H1 (cell line): ENCODE measurements around the gene RAI14. TPM values are rescaled to one million over a fixed set of nuclear protein-coding genes. Genes with fewer than 3 reads are reported as not detected.
A peak's percentile ranks its signal among the peaks of the same experiment; 100 is the strongest.

ENCODE experiments used
- CTCF ChIA-PET: fragments of 300-600 bp; sonication (Branson Sonifier 250); formaldehyde crosslinking; loops from one replicate; lab custom pipeline; 2021; ENCODE audit not compliant: partially characterized antibody; lab: Charles Lee
- POLR2A ChIA-PET: fragments of 300-600 bp; sonication (Branson Sonifier 250); formaldehyde crosslinking; loops from one replicate; lab custom pipeline; 2021; ENCODE audit warnings: inconsistent platforms; ENCODE audit not compliant: partially characterized antibody; lab: Charles Lee
- DNase-seq, 2 experiments: peaks; one replicate each; pipeline versions ENCODE4 v3.0.0 to v3.0.0-alpha.2; 2010 to 2022; ENCODE audit warnings: low spot score in 2 of 2, low read depth in 1 of 2, mixed read lengths in 1 of 2
- FAIRE-seq: peaks from 2 replicates; lab custom pipeline; 2011; peaks lifted over from hg19 to GRCh38; lab: Jason Lieb, UNC
- H2AFZ ChIP-seq: 2 replicates; pipeline ENCODE4 v1.8.1; 2012; ENCODE audit warnings: low read length, inconsistent platforms
- H2AK5ac ChIP-seq: 2 replicates; pipeline ENCODE4 v1.6.1; 2013; ENCODE audit warnings: low read depth, low read length
- H2BK120ac ChIP-seq: replicated peaks from 2 replicates; pipeline ENCODE3; 2013; ENCODE audit warnings: low read depth, low read length, inconsistent platforms
- H2BK12ac ChIP-seq: 2 replicates; pipeline ENCODE4 v1.6.1; 2013; ENCODE audit warnings: low read depth, low read length
- H2BK15ac ChIP-seq: 2 replicates; pipeline ENCODE4 v1.6.1; 2013; ENCODE audit warnings: low read length
- H2BK20ac ChIP-seq: 2 replicates; pipeline ENCODE4 v1.6.1; 2013; ENCODE audit warnings: low read length
- H2BK5ac ChIP-seq: 2 replicates; pipeline ENCODE4 v1.6.1; 2013; ENCODE audit warnings: low read depth, low read length
- H3K14ac ChIP-seq: 2 replicates; pipeline ENCODE4 v1.6.1; 2013; ENCODE audit warnings: inconsistent platforms; ENCODE audit not compliant: insufficient read length
- H3K18ac ChIP-seq: 2 replicates; pipeline ENCODE4 v1.6.1; 2013; ENCODE audit warnings: low read length; ENCODE audit errors: extremely low read depth
- H3K23ac ChIP-seq: 2 replicates; pipeline ENCODE4 v1.6.1; 2013; ENCODE audit warnings: inconsistent platforms; ENCODE audit not compliant: insufficient read length
- H3K23me2 ChIP-seq: 2 replicates; pipeline ENCODE4 v1.6.1; 2013; ENCODE audit warnings: low read depth, low read length
- H3K27ac ChIP-seq: 2 replicates; pipeline ENCODE4 v1.6.1; 2011; ENCODE audit warnings: low read depth, low read length, inconsistent platforms
- H3K27me3 ChIP-seq, 4 experiments: replicated peaks in 1 of 4; 1 replicate in 1 of 4; 2 replicates in 3 of 4; pipeline versions ENCODE4 v1.6.1 to v1.8.1; 2011 to 2013; ENCODE audit warnings: low read length in 3 of 4, mild to moderate bottlenecking in 3 of 4, inconsistent platforms in 2 of 4, mixed read lengths in 2 of 4, moderate library complexity in 1 of 4; ENCODE audit not compliant: control insufficient read depth in 3 of 4, insufficient read depth in 3 of 4; ENCODE audit errors: extremely low read depth in 1 of 4
- H3K36me3 ChIP-seq, 4 experiments: 2 replicates each; pipeline versions ENCODE4 v1.6.1 to v1.8.1; 2011 to 2013; ENCODE audit warnings: mild to moderate bottlenecking in 4 of 4, low read length in 3 of 4, moderate library complexity in 2 of 4, control low read depth in 1 of 4, inconsistent platforms in 1 of 4; ENCODE audit not compliant: insufficient read depth in 4 of 4, control insufficient read depth in 2 of 4
- H3K4ac ChIP-seq: replicated peaks from 2 replicates; pipeline ENCODE3; 2013; ENCODE audit warnings: low read length, low read depth, mixed read lengths, inconsistent platforms; ENCODE audit not compliant: insufficient read length
- H3K4me1 ChIP-seq, 4 experiments: replicated peaks in 1 of 4; 1 replicate in 1 of 4; 2 replicates in 3 of 4; pipeline versions ENCODE4 v1.6.1 to v1.8.1; 2011 to 2013; ENCODE audit warnings: low read length in 3 of 4, inconsistent platforms in 2 of 4, mixed read lengths in 1 of 4; ENCODE audit not compliant: insufficient read depth in 4 of 4, control insufficient read depth in 3 of 4
- H3K4me2 ChIP-seq, 2 experiments: 2 replicates each; pipeline versions ENCODE4 v1.6.1 to v1.8.1; 2011 to 2013; ENCODE audit warnings: low read depth in 2 of 2, low read length in 2 of 2, control low read depth in 1 of 2, inconsistent platforms in 1 of 2, mild to moderate bottlenecking in 1 of 2; ENCODE audit not compliant: insufficient read depth in 1 of 2
- H3K4me3 ChIP-seq, 4 experiments: fragments of 200-600, 300-600 bp in 1 of 4; sonication (generic), shearing (Covaris generic), sonication (Bioruptor Twin) in 1 of 4; 2 replicates each; pipeline versions ENCODE4 v1.5.1 to v1.8.1; 2011 to 2016; ENCODE audit warnings: low read length in 4 of 4, low read depth in 3 of 4, control low read depth in 2 of 4, inconsistent platforms in 2 of 4, mild to moderate bottlenecking in 2 of 4, mixed read lengths in 1 of 4, moderate library complexity in 1 of 4; ENCODE audit not compliant: insufficient read depth in 2 of 4; ENCODE audit errors: extremely low read depth in 1 of 4
- H3K56ac ChIP-seq: replicated peaks from 2 replicates; pipeline ENCODE3; 2013; ENCODE audit warnings: low read depth, mild to moderate bottlenecking, mixed read lengths, low read length, inconsistent platforms; ENCODE audit not compliant: insufficient read length
- H3K79me1 ChIP-seq: 2 replicates; pipeline ENCODE4 v1.6.1; 2013; ENCODE audit warnings: low read depth, low read length, control low read depth
- H3K79me2 ChIP-seq, 2 experiments: 2 replicates each; pipeline versions ENCODE4 v1.6.1 to v1.8.1; 2012 to 2013; ENCODE audit warnings: low read length in 2 of 2, mild to moderate bottlenecking in 2 of 2, inconsistent platforms in 1 of 2; ENCODE audit not compliant: insufficient read depth in 2 of 2, control insufficient read depth in 1 of 2
- H3K9ac ChIP-seq, 4 experiments: replicated peaks in 1 of 4; 1 replicate in 1 of 4; 2 replicates in 3 of 4; pipeline versions ENCODE4 v1.6.1 to v1.8.1; 2011 to 2013; ENCODE audit warnings: low read depth in 3 of 4, low read length in 3 of 4, control low read depth in 2 of 4, mild to moderate bottlenecking in 2 of 4, moderate library complexity in 2 of 4, inconsistent platforms in 1 of 4; ENCODE audit errors: extremely low read depth in 1 of 4
- H3K9me3 ChIP-seq, 2 experiments: 2 replicates each; pipeline versions ENCODE4 v1.6.1 to v1.8.1; 2012 to 2013; ENCODE audit warnings: mild to moderate bottlenecking in 2 of 2, moderate library complexity in 2 of 2, control low read depth in 1 of 2, inconsistent platforms in 1 of 2, low read depth in 1 of 2, low read length in 1 of 2, mixed read lengths in 1 of 2; ENCODE audit not compliant: insufficient read depth in 2 of 2
- H4K20me1 ChIP-seq, 2 experiments: replicated peaks in 1 of 2; 2 replicates each; pipeline versions ENCODE3 to v1.8.1; 2011 to 2013; ENCODE audit warnings: inconsistent platforms in 2 of 2, low read length in 2 of 2, mild to moderate bottlenecking in 1 of 2; ENCODE audit not compliant: insufficient read depth in 2 of 2, control insufficient read depth in 1 of 2
- H4K5ac ChIP-seq: 2 replicates; pipeline ENCODE4 v1.6.1; 2013; ENCODE audit warnings: low read length, low read depth, mixed read lengths, inconsistent platforms; ENCODE audit not compliant: insufficient read length
- H4K8ac ChIP-seq: 2 replicates; pipeline ENCODE4 v1.8.0; 2013; ENCODE audit warnings: mild to moderate bottlenecking, moderate library complexity, low read length, inconsistent platforms; ENCODE audit not compliant: insufficient read depth; ENCODE audit errors: extremely low read depth
- H4K91ac ChIP-seq: replicated peaks from 2 replicates; pipeline ENCODE3; 2013; ENCODE audit warnings: low read length, mixed read lengths, inconsistent platforms; ENCODE audit not compliant: insufficient read length
- GABPA ChIP-seq: IDR thresholded peaks from 2 replicates; pipeline ENCODE4 v1.6.1; 2011; ENCODE audit warnings: mild to moderate bottlenecking, low read length, moderate library complexity, borderline replicate concordance; ENCODE audit not compliant: insufficient read depth
- SP1 ChIP-seq: IDR thresholded peaks from 2 replicates; pipeline ENCODE4 v1.6.1; 2011; ENCODE audit warnings: low read depth, low read length
- SP2 ChIP-seq: IDR thresholded peaks from 2 replicates; pipeline ENCODE4 v1.6.1; 2012; ENCODE audit warnings: mild to moderate bottlenecking, low read length, inconsistent platforms
- WGBS, 2 experiments: shearing (Covaris generic) in 1 of 2; methylation state at CpG; one replicate each; pipeline versions ENCODE4 v1.1.6 to v1.1.7; 2013 to 2015; ENCODE audit warnings: low lambda C conversion rate in 2 of 2, mixed read lengths in 2 of 2, inconsistent platforms in 1 of 2, low coverage in 1 of 2, missing lambda C conversion rate in 1 of 2; ENCODE audit not compliant: insufficient replicate concordance in 2 of 2, insufficient coverage in 1 of 2, insufficient read length in 1 of 2; ENCODE audit errors: extremely low coverage in 1 of 2, missing lambda C conversion rate in 1 of 2; 5-methylcytosine and 5-hydroxymethylcytosine counted together
- polyA plus RNA-seq, 7 experiments: library from polyadenylated mRNA; depleted of rRNA in 3 of 7; stranded (reverse) in 5 of 7; unstranded in 2 of 7; fragments of >200 nt in 5 of 7; fragments of 200-250 nt in 2 of 7; gene quantifications; 1 replicate in 5 of 7; 2 replicates in 1 of 7; 4 replicates in 1 of 7; pipeline versions ENCODE4 v1.2.1 to v1.2.3, GENCODE V29; 2011 to 2013; ENCODE audit warnings: missing spikeins in 2 of 7, mixed read lengths in 2 of 7
- total RNA-seq: library from RNA; stranded (reverse); fragmentation: NEBNext Ultra II Directional; extraction: Animal tissue kit (Norgen Biotek cat#: 25700); gene quantifications from 2 replicates; pipeline ENCODE4 v1.2.1, GENCODE V29; 2021
- TF ChIP-seq, protein P1 (sequence below), 3 experiments: IDR thresholded peaks; 1 replicate in 2 of 3; 2 replicates in 1 of 3; pipeline versions ENCODE4 v1.5.1 to v1.6.1; 2011; ENCODE audit warnings: low read length in 3 of 3, mild to moderate bottlenecking in 3 of 3, inconsistent platforms in 2 of 3, low read depth in 1 of 3, moderate library complexity in 1 of 3; ENCODE audit not compliant: insufficient read depth in 1 of 3; ENCODE audit errors: control extremely low read depth in 1 of 3

Gene RAI14
- total and polyA plus RNA-seq, 2 of the 8 experiments (the other 6 are each of a cell fraction or from before 2014, with no cell fraction given), result 48.4 to 210 TPM

DNA sequence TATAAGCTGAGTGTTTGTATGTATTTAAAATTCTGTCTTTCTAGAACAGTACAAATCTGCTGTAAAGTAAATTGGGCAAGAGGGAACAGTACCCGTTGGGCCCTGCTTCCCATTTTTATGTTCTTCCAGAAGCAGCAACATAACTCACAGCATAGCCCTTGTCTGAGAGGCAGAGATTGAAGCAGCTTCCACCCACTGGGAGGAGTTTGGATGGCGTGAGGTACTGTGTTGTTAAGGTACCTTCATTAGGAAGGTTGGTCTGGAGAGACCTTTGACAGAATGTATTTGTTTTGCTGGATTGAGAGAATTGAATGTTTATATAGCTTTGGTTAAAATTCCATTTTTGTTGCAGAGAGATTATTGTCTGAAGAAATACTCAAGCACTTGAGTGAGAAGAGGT is 24.8 kb downstream of the RAI14 start:
- no peak overlapping the region for H2AK5ac ChIP-seq
- peaks cover 5% of the 10 kb centered on the region; the same call in 1 of the 2 replicates for H3K79me1 ChIP-seq
- H3K4me1 ChIP-seq, result peaks cover 2 to 23% (median 11%) of the 10 kb centered on the region in 4 experiments
- H2BK5ac ChIP-seq, result no peak overlapping the region
- no peak overlapping the region for H4K91ac ChIP-seq
- no peaks in the 10 kb centered on the region for H3K27me3 ChIP-seq
- H3K4me3 ChIP-seq, result no peak overlapping the region
- no peak overlapping the region for H4K8ac ChIP-seq
- no peak overlapping the region for H3K27ac ChIP-seq
- H3K79me2 ChIP-seq, result peaks cover 48 to 99% of the 10 kb centered on the region in 2 experiments
- no peaks in the 10 kb centered on the region for H3K9me3 ChIP-seq
- H3K23ac ChIP-seq, result no peak overlapping the region
- ChIA-PET POLR2A (interaction anchor here (1.1 to 1.8 kb wide), 2 partner anchors 13 to 23 kb away, joined by 3 to 6 read pairs; no protein-coding TSS in a partner anchor), CTCF (interaction anchor here (0.8 to 1.5 kb wide), 2 partner anchors 24 to 55 kb away, joined by 3 read pairs; partner anchors contain the start of gene RAI14)
- no peak overlapping the region for H4K5ac ChIP-seq
- H2BK20ac ChIP-seq, result no peak overlapping the region
- FAIRE-seq (no peak), DNase-seq (peak in 1 of 2 experiments; percentile 27)
- H3K4me2 ChIP-seq, result no peak overlapping the region
- WGBS, 2 experiments, result 77% methylated on average over 2 of the region's 2 CpGs; no CpG with 5 or more reads in 1 of the 2 experiments
- peaks cover 23 to 34% of the 10 kb centered on the region in 2 experiments for H4K20me1 ChIP-seq
- H2BK12ac ChIP-seq, result no peak overlapping the region
- H3K4ac ChIP-seq, result no peak overlapping the region
- no peak overlapping the region for H2BK15ac ChIP-seq
- no peak overlapping the region for H3K9ac ChIP-seq
- H2BK120ac ChIP-seq, result no peak overlapping the region
- no peaks in the 10 kb centered on the region for H3K36me3 ChIP-seq
- no peak overlapping the region for H3K18ac ChIP-seq
- no peaks in the 10 kb centered on the region; the same call in none of the 2 replicates for H3K23me2 ChIP-seq
- H3K14ac ChIP-seq, result no peak overlapping the region
- no peak overlapping the region for H2AFZ ChIP-seq
- no peak overlapping the region for H3K56ac ChIP-seq
- TF ChIP-seq SP1 (no peak), GABPA (no peak), SP2 (no peak)
- TF ChIP-seq, protein P1, sequence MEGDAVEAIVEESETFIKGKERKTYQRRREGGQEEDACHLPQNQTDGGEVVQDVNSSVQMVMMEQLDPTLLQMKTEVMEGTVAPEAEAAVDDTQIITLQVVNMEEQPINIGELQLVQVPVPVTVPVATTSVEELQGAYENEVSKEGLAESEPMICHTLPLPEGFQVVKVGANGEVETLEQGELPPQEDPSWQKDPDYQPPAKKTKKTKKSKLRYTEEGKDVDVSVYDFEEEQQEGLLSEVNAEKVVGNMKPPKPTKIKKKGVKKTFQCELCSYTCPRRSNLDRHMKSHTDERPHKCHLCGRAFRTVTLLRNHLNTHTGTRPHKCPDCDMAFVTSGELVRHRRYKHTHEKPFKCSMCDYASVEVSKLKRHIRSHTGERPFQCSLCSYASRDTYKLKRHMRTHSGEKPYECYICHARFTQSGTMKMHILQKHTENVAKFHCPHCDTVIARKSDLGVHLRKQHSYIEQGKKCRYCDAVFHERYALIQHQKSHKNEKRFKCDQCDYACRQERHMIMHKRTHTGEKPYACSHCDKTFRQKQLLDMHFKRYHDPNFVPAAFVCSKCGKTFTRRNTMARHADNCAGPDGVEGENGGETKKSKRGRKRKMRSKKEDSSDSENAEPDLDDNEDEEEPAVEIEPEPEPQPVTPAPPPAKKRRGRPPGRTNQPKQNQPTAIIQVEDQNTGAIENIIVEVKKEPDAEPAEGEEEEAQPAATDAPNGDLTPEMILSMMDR (IDR thresholded peaks at IDR 0.05; ENCODE audit: control extremely low read depth in 1 of 3, insufficient read depth in 1 of 3, low read depth in 1 of 3, low read length in 3 of 3), result no peak
